ENCODE results near the gene S100A12.

Gene S100A12

DNA sequence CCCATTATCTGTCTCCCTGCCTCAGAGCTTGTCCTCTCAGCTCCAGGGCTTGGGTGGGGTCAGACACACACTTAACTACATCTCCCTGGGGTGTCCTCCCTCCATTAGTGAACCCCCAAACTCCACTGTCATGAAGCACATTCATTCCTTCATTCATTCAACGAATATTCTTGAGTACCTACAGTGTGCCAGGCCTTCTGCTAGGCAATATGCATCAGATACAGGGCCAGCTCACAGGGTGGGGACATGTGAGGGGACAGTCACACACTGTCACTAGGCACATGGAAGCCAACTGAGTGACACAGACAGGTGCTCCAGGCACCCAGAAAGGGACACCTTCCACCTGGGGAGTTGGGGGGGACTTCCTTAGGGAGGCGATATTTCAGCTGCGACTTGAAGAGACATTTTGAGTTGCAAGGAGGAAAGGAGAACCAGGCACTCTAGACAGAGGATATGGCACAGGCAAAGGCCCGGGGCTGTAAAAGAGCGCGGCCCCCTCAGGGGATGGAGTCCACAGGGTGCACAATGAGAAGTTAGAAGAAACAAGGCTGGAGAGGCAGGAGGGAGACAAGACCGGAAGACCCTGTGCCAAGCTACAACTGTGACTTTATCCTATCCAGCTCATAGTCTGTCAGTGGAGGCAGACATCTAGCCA is 24.1 kb upstream of the S100A12 start:
- TF ChIP-seq, protein P1, sequence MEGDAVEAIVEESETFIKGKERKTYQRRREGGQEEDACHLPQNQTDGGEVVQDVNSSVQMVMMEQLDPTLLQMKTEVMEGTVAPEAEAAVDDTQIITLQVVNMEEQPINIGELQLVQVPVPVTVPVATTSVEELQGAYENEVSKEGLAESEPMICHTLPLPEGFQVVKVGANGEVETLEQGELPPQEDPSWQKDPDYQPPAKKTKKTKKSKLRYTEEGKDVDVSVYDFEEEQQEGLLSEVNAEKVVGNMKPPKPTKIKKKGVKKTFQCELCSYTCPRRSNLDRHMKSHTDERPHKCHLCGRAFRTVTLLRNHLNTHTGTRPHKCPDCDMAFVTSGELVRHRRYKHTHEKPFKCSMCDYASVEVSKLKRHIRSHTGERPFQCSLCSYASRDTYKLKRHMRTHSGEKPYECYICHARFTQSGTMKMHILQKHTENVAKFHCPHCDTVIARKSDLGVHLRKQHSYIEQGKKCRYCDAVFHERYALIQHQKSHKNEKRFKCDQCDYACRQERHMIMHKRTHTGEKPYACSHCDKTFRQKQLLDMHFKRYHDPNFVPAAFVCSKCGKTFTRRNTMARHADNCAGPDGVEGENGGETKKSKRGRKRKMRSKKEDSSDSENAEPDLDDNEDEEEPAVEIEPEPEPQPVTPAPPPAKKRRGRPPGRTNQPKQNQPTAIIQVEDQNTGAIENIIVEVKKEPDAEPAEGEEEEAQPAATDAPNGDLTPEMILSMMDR (IDR thresholded peaks at IDR 0.05; ENCODE audit: control insufficient read depth, extremely low read depth, insufficient read depth) = no peak
- no peak for DNase-seq (ENCODE audit: low read depth)

DNA sequence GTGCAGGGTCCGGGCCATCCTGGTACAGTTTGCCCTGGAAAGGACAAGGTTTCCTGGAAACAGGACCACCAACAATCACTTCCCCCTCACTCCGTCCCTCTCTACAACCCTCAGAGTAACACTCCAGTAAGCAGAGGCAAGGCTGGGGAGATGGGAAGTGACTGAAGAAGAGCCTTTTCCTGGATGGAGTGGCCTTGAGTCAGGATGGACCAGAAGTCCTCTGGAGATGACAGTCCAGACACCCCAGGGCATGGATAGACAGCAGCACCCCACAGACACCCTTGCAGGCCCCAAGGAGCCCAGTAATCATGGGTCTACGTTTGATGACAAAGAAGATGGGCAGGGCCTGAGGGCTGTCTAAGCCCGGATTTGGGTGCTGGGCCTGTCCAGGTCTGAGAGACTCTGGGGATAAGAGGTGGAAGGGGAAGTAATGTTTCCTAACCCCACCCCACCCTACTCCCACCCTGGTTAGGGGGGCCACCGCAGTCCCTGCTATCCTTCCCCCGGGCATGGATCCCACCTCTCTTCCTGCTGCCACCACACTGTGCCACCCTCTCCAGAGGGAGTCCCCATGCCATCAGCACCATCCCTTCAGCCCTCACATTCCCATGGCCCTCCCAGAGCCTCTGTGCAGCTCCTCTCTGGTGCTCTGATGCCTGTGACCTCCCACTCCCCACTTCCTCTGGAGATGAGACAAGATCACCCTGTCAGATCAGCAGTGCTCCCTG is 22.7 kb upstream of the S100A12 start:
- TF ChIP-seq, protein P1 (IDR thresholded peaks at IDR 0.05; ENCODE audit: control insufficient read depth, extremely low read depth, insufficient read depth) = no peak
- no peak for DNase-seq (ENCODE audit: low read depth)
- no peak overlapping the region for H3K4me3 ChIP-seq (ENCODE audit: low read depth, low read length)

More for the DNA sequence above, 24.1 kb upstream of the S100A12 start:
- H3K4me3 ChIP-seq (ENCODE audit: low read depth, low read length) = no peak overlapping the region

- no peak for DNase-seq (ENCODE audit: low read depth)
- H3K4me3 ChIP-seq (ENCODE audit: low read depth, low read length) = no peak overlapping the region
- TF ChIP-seq, protein P1 (IDR thresholded peaks at IDR 0.05; ENCODE audit: control insufficient read depth, extremely low read depth, insufficient read depth) = no peak
Measured at GRCh38 chr1:153397051-153397923, 21.9 kb upstream of the S100A12 start.

DNA sequence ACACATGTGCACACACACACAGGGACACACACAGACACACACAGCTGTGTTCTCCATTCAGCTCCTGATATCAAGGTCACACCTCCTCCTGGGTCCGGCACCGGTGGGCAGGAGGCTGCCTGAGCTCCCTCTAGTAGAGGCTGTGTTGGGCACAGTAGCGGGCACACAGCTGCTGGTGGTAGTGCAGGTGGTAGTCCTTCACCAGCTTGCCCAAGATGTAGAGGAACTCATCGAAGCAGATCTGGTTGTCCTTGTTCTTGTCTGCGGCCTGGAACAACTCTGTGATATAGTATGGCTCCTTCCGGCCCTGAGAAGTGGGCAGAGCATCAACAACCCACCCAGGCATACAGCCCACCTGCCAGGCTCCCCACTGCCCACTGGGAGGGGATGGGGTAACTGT is 21.0 kb upstream of the S100A12 start:
- no peak for DNase-seq (ENCODE audit: low read depth)
- H3K4me3 ChIP-seq (ENCODE audit: low read depth, low read length) = no peak overlapping the region
- TF ChIP-seq, protein P1 (IDR thresholded peaks at IDR 0.05; ENCODE audit: control insufficient read depth, extremely low read depth, insufficient read depth) = no peak

DNA sequence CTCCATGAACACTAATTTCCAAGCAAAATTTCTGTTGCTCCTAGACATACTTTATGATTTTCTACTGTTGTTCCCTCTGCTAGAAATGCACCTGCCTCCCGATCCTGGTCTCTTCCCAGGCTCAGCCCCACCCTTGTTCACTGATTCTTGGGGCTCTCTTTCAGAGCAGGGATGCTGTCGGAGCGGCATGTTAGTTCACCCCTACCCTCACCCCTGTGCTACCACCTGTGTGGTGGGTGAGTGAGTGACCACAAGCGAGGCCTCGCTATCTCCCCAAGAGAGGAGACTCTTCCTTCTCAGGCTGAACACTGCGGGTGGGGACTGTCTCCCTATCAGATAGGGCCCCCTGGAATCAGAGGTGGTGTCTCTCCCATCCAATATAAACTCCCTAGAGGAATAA is 20.4 kb upstream of the S100A12 start:
- H3K4me3 ChIP-seq (ENCODE audit: low read depth, low read length) = no peak overlapping the region
- TF ChIP-seq, protein P1 (IDR thresholded peaks at IDR 0.05; ENCODE audit: control insufficient read depth, extremely low read depth, insufficient read depth) = no peak
- no peak for DNase-seq (ENCODE audit: low read depth)

GRCh38 chr1:153395136-153395685 is 19.8 kb upstream of the S100A12 start:
- TF ChIP-seq, protein P1 (IDR thresholded peaks at IDR 0.05; ENCODE audit: control insufficient read depth, extremely low read depth, insufficient read depth) = no peak
- DNase-seq (ENCODE audit: low read depth) = no peak
- no peak overlapping the region for H3K4me3 ChIP-seq (ENCODE audit: low read depth, low read length)

Measured in LNCaP clone FGC (cell line).